ENCODE measurements around the gene CBL.
"Not testable (repeated sequence)": the region's sequence is repeated elsewhere in the genome, so short reads cannot be mapped to it uniquely, and the experiment has no call there.

CBL gene

GRCh38 chr11:119198925-119199324 is 7.2 kb upstream of the CBL start:
- DNase-seq (ENCODE audit: low spot score) = no peak
- no peak for TF ChIP-seq CTCF (IDR thresholded peaks at IDR 0.05; ENCODE audit: borderline replicate concordance, control extremely low read depth, extremely low read depth, insufficient read depth, missing control alignments)
- in situ Hi-C loops (cut with MboI; ENCODE audit: low sequenced_read_pairs, unreplicated experiment) = no loop called here

- DNase-seq (ENCODE audit: low spot score); in situ Hi-C loops (cut with MboI; ENCODE audit: low sequenced_read_pairs, unreplicated experiment): not testable (repeated sequence)
Observed at GRCh38 chr11:119201236-119201635, 4.9 kb upstream of the CBL start.

GRCh38 chr11:119202554-119202953 is 3.6 kb upstream of the CBL start:
- no peak for TF ChIP-seq CTCF (IDR thresholded peaks at IDR 0.05; ENCODE audit: borderline replicate concordance, control extremely low read depth, extremely low read depth, insufficient read depth, missing control alignments)
- DNase-seq (ENCODE audit: low spot score) = no peak
- in situ Hi-C loops (cut with MboI; ENCODE audit: low sequenced_read_pairs, unreplicated experiment) = no loop called here

GRCh38 chr11:119204066-119204465 is 2.1 kb upstream of the CBL start:
- no peak for TF ChIP-seq CTCF (IDR thresholded peaks at IDR 0.05; ENCODE audit: borderline replicate concordance, control extremely low read depth, extremely low read depth, insufficient read depth, missing control alignments)
- in situ Hi-C loops (cut with MboI; ENCODE audit: low sequenced_read_pairs, unreplicated experiment) = no loop called here
- no peak for DNase-seq (ENCODE audit: low spot score)

GRCh38 chr11:119205080-119205479 is 1.1 kb upstream of the CBL start:
- in situ Hi-C loops (cut with MboI; ENCODE audit: low sequenced_read_pairs, unreplicated experiment) = no loop called here
- DNase-seq (ENCODE audit: low spot score) = peak; percentile 24
- no peak for TF ChIP-seq CTCF (IDR thresholded peaks at IDR 0.05; ENCODE audit: borderline replicate concordance, control extremely low read depth, extremely low read depth, insufficient read depth, missing control alignments)

GRCh38 chr11:119206511-119207414 is 624 bp downstream of the CBL start:
- peak; percentile 81 for DNase-seq (ENCODE audit: low spot score)
- no peak for TF ChIP-seq CTCF (IDR thresholded peaks at IDR 0.05; ENCODE audit: borderline replicate concordance, control extremely low read depth, extremely low read depth, insufficient read depth, missing control alignments)
- in situ Hi-C loops (cut with MboI; ENCODE audit: low sequenced_read_pairs, unreplicated experiment) = no loop called here

- no peak for DNase-seq (ENCODE audit: low spot score)
- TF ChIP-seq CTCF (IDR thresholded peaks at IDR 0.05; ENCODE audit: borderline replicate concordance, control extremely low read depth, extremely low read depth, insufficient read depth, missing control alignments) = no peak
- in situ Hi-C loops (cut with MboI; ENCODE audit: low sequenced_read_pairs, unreplicated experiment) = no loop called here
Observed at GRCh38 chr11:119207415-119207960, 1.3 kb downstream of the CBL start.
